ENCODE data around the gene NRP1. TPM values are rescaled to one million over a fixed set of nuclear protein-coding genes. Genes with fewer than 3 reads are reported as not detected.

NRP1 gene
- total RNA-seq, 4 donors from 2014 or later = 3.1 to 27.7 (median 12.0) TPM

GRCh38 chr10:33327751-33328150, 6.7 kb downstream of the NRP1 start:
- H3K4me1 ChIP-seq = peaks cover 0 to 50% (median 4%) of the 10 kb centered on the region in 3 donors
- no peak overlapping the region for H3K4me3 ChIP-seq
- H3K27me3 ChIP-seq = no peaks in the 10 kb centered on the region
- intact Hi-C loops (cut with DNase I) = loop anchor here (10.0 kb wide), 1 partner anchor 133 kb away; no protein-coding TSS in a partner anchor
- TF ChIP-seq POLR2A (IDR thresholded peaks at IDR 0.05) = no peak
- peak in 1 of 6 experiments; percentile 31 for TF ChIP-seq CTCF (IDR thresholded peaks at IDR 0.05)
- H3K27ac ChIP-seq = no peak overlapping the region
- no peaks in the 10 kb centered on the region for H3K9me3 ChIP-seq
- H3K36me3 ChIP-seq = peaks cover 0 to 14% (median 0%) of the 10 kb centered on the region in 3 donors
- DNase-seq = no peak

GRCh38 chr10:33326933-33327332, 7.5 kb downstream of the NRP1 start:
- intact Hi-C loops (cut with DNase I) = loop anchor here (10.0 kb wide), 1 partner anchor 132 kb away; no protein-coding TSS in a partner anchor
- H3K4me3 ChIP-seq = no peak overlapping the region
- no peak for DNase-seq
- TF ChIP-seq CTCF (IDR thresholded peaks at IDR 0.05) (no peak), POLR2A (IDR thresholded peaks at IDR 0.05) (no peak)
- no peaks in the 10 kb centered on the region for H3K27me3 ChIP-seq
- H3K36me3 ChIP-seq = peaks cover 0 to 14% (median 0%) of the 10 kb centered on the region in 3 donors
- WGBS, 2 donors = 50 to 52% methylated on average over 2 of the region's 2 CpGs
- no peak overlapping the region for H3K27ac ChIP-seq
- no peaks in the 10 kb centered on the region for H3K9me3 ChIP-seq
- peaks cover 0 to 51% (median 5%) of the 10 kb centered on the region in 3 donors for H3K4me1 ChIP-seq

GRCh38 chr10:33325929-33326328, 8.5 kb downstream of the NRP1 start:
- H3K27ac ChIP-seq = no peak overlapping the region
- no peak for DNase-seq
- H3K4me1 ChIP-seq = peaks cover 0 to 47% (median 8%) of the 10 kb centered on the region in 3 donors
- 66 to 73% methylated on average over 2 of the region's 2 CpGs for WGBS, 2 donors
- H3K27me3 ChIP-seq = no peaks in the 10 kb centered on the region
- H3K9me3 ChIP-seq = no peaks in the 10 kb centered on the region
- H3K4me3 ChIP-seq = peak overlapping the region in 1 of 4 donors; percentile 26
- intact Hi-C loops (cut with DNase I) = loop anchor here (10.0 kb wide), 1 partner anchor 131 kb away; no protein-coding TSS in a partner anchor
- TF ChIP-seq CTCF (IDR thresholded peaks at IDR 0.05) = no peak
- H3K36me3 ChIP-seq = peaks cover 0 to 14% (median 0%) of the 10 kb centered on the region in 3 donors

GRCh38 chr10:33323721-33324120, 10.7 kb downstream of the NRP1 start:
- WGBS, 2 donors = 81 to 86% methylated on average over 6 of the region's 6 CpGs

More at GRCh38 chr10:33323721-33324120, 10.7 kb downstream of the NRP1 start:
- Histone ChIP-seq H3K36me3 (peaks cover 0 to 3% (median 0%) of the 10 kb centered on the region in 3 donors), H3K27me3 (no peaks in the 10 kb centered on the region), H3K4me3 (no peak overlapping the region), H3K4me1 (peaks cover 0 to 26% (median 5%) of the 10 kb centered on the region in 3 donors), H3K27ac (no peak overlapping the region), H3K9me3 (no peaks in the 10 kb centered on the region)
- no peak for DNase-seq
- TF ChIP-seq POLR2A (IDR thresholded peaks at IDR 0.05) (no peak), CTCF (IDR thresholded peaks at IDR 0.05) (no peak)
- intact Hi-C loops (cut with DNase I) = loop anchor here (10.0 kb wide), 1 partner anchor 129 kb away; no protein-coding TSS in a partner anchor
